Measurements from ENCODE around the gene RETSAT.
A peak's percentile ranks its signal among the peaks of the same experiment; 100 is the strongest.
"Not testable (repeated sequence)": the region's sequence is repeated elsewhere in the genome, so short reads cannot be mapped to it uniquely, and the experiment has no call there.

RETSAT gene

GRCh38 chr2:85378257-85378656 is 23.9 kb upstream of the RETSAT start:
- DNase-seq, result no peak

- no peak for DNase-seq
Observed at GRCh38 chr2:85377083-85377482, 22.8 kb upstream of the RETSAT start.

- DNase-seq, result no peak
Observed at GRCh38 chr2:85376291-85377065, 22.1 kb upstream of the RETSAT start.

GRCh38 chr2:85371045-85371444 is 16.7 kb upstream of the RETSAT start:
- no peak for DNase-seq

GRCh38 chr2:85369500-85369899 is 15.2 kb upstream of the RETSAT start:
- DNase-seq, result no peak

GRCh38 chr2:85368921-85369320 is 14.6 kb upstream of the RETSAT start:
- DNase-seq, result no peak

- no peak for DNase-seq
Observed at GRCh38 chr2:85367180-85367579, 12.9 kb upstream of the RETSAT start.

GRCh38 chr2:85362653-85363387 is 8.5 kb upstream of the RETSAT start:
- DNase-seq, result not testable (repeated sequence)

- no peak for DNase-seq
Observed at GRCh38 chr2:85357736-85358135, 3.4 kb upstream of the RETSAT start.

GRCh38 chr2:85356186-85356585 is 1.9 kb upstream of the RETSAT start:
- DNase-seq, result no peak

- DNase-seq, result no peak
Observed at GRCh38 chr2:85355521-85355920, 1.2 kb upstream of the RETSAT start.

- no peak for DNase-seq
Observed at GRCh38 chr2:85355073-85355410, 714 bp upstream of the RETSAT start.

- peak; percentile 10 for DNase-seq
Observed at GRCh38 chr2:85353876-85354285, 447 bp downstream of the RETSAT start.

- DNase-seq, result no peak
Observed at GRCh38 chr2:85347599-85347998, 6.7 kb downstream of the RETSAT start.

- no peak for DNase-seq
Observed at GRCh38 chr2:85344356-85344954, 9.9 kb downstream of the RETSAT start.

GRCh38 chr2:85343207-85343895 is 11.0 kb downstream of the RETSAT start:
- not testable (repeated sequence) for DNase-seq

GRCh38 chr2:85342156-85342555 is 12.2 kb downstream of the RETSAT start:
- DNase-seq, result no peak

- DNase-seq, result no peak
Observed at GRCh38 chr2:85341269-85342029, 12.9 kb downstream of the RETSAT start.

GRCh38 chr2:85340034-85340892 is 14.1 kb downstream of the RETSAT start:
- no peak for DNase-seq

- no peak for DNase-seq
Observed at GRCh38 chr2:85334928-85335327, 19.4 kb downstream of the RETSAT start.

- not testable (repeated sequence) for DNase-seq
Observed at GRCh38 chr2:85333877-85334276, 20.5 kb downstream of the RETSAT start.

All from midbrain (tissue), 1 donor.